ENCODE results near the gene PHF12.

The PHF12 gene

DNA sequence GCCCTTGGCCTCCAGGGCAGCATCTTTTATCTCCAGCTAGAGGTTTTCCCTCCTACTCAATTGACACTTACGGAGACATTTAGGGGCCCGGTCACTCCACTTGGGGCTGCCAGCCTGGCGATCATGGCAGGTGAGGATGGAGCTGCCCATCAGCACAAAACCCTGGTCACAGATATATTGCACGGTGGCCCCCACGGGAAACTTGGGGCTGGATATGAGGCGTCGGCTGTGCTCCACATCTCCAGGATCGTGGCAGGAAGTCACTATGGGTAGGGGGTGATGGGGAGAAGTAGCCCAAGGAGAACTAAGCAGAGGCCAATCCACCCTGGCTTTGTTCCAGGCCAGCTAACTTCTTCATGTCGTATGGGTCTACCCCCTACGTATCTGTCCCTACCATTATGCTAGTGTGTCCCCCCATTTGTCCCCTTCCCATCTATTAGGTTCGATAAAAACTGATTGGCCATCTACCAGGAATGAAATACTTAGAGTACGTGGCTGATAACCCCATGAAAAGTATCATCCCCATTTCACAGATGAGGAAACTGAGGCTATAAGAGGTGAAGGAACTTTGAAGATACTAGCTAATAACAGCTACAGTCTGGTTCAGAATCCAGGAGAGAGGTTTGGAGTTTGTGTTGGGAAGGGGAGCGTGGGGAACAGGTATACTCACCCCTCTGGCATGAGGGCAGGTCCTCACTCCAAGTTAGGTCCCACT is 6.1 kb upstream of the PHF12 start:
- DNase-seq (ENCODE audit: low read depth, low spot score): no peak
- H3K4me3 ChIP-seq (ENCODE audit: low read length): no peak overlapping the region

DNA sequence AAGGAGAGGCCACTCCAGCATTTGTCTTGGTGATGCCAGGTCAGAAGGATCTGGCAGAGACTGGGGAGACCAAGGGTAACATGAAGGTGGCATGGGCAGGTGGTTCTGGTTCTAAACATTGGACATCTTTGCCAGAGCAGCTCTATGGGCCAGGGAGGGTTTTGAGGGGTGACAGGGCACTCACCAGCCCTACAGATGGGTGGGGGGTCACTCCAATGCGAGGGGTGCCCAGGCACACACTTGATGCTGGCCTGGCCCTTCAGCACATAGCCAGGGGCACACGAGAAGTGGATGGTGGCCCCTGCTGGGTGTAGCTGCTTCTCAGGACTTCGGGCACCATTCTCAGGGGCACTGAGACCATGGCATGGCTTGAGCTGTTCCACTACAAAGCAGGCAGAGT is 5.5 kb upstream of the PHF12 start:
- no peak overlapping the region for H3K4me3 ChIP-seq (ENCODE audit: low read length)
- no peak for DNase-seq (ENCODE audit: low read depth, low spot score)

DNA sequence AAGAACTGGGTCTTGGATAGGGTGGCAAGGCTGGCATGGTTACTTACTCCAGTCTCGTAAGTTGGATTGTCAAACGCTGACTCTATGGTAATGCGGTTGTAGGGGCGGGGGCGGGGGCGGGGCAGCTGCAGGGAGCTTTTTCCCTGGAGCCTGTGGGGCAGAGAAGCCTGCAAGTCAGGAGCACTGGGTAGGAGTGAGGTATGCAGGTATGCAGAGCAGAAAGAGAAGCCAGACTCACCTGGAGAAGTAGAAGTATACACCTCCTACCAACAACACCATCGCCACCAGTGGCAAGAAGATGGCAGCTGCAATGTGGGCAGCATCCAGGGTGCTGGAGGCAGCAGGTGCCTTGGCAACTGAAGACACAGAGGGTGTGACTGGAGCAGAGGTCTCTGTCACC is 4.8 kb upstream of the PHF12 start:
- DNase-seq (ENCODE audit: low read depth, low spot score): no peak
- no peak overlapping the region for H3K4me3 ChIP-seq (ENCODE audit: low read length)

DNA sequence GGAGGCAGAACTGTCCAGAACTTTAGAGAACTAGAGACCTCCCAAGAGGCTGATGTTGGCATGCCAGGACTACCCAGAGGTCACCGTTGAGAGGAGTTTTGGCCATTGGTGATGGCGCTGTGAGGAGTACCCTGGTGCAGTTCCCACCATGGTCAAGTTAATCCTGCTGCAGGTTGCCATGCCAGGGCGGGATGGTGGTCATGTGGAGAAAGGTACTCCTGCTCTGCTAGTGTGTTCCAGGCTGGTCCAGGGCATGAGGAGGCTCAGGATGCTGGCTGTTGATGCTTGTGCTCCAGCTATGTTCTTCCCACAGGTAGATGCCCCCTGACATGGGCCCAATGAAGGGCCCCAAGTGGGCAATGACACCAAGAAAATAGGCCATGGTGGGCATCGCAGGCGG is 4.1 kb upstream of the PHF12 start:
- H3K4me3 ChIP-seq (ENCODE audit: low read length): no peak overlapping the region
- no peak for DNase-seq (ENCODE audit: low read depth, low spot score)

DNA sequence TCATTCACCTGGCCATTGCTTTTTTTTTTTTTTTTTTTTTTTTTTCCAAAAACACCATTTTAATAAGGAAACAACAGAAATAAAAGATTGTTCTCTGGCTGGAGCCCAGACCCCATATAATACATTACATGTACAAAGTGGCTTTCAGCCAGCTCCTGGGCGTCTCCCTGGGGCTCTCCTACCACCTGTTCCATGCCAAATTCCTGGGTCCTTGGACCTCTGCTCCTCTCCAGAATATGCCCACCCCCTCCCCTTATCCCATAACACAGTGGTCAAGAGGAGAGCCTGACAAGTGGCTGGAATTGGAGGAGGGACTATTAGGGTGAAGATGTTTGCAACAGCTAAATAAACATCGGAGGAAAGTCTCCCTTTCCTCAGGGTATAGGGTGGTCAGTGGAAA is 3.6 kb upstream of the PHF12 start:
- no peak for DNase-seq (ENCODE audit: low read depth, low spot score)
- no peak overlapping the region for H3K4me3 ChIP-seq (ENCODE audit: low read length)

DNA sequence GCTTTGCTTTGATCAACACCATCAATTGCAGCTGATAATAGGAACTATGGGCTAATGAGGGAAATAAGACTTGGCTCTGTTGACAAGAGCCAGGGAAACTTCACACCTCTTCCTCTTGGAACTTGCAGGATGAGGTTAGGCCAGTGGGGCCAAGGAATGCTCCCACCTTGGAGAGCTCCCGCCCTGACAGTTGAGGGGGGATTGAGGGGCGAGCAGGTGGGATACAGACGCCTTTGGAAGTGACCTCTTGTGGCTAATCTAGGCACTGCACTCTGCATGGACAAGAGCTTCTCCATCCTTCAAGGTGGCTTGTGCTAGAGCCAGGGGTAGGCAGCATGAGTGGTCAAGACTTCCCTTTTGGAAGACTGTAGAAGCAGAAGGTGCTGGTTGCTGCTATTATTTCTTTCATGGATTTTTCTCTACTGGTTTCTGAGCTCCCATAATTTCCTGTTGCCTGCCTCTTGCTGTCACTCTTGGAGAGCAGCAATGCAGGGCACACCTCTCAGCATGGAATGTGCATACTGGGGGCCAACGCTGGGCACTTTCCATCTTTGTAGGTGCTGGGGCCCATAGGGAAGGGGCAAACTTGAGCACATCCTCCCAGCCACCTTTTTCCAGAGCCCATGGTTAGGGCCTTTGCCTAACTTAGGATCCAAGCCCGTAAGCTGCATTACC is 2.3 kb upstream of the PHF12 start:
- DNase-seq (ENCODE audit: low read depth, low spot score): peak; percentile 64
- no peak overlapping the region for H3K4me3 ChIP-seq (ENCODE audit: low read length)

DNA sequence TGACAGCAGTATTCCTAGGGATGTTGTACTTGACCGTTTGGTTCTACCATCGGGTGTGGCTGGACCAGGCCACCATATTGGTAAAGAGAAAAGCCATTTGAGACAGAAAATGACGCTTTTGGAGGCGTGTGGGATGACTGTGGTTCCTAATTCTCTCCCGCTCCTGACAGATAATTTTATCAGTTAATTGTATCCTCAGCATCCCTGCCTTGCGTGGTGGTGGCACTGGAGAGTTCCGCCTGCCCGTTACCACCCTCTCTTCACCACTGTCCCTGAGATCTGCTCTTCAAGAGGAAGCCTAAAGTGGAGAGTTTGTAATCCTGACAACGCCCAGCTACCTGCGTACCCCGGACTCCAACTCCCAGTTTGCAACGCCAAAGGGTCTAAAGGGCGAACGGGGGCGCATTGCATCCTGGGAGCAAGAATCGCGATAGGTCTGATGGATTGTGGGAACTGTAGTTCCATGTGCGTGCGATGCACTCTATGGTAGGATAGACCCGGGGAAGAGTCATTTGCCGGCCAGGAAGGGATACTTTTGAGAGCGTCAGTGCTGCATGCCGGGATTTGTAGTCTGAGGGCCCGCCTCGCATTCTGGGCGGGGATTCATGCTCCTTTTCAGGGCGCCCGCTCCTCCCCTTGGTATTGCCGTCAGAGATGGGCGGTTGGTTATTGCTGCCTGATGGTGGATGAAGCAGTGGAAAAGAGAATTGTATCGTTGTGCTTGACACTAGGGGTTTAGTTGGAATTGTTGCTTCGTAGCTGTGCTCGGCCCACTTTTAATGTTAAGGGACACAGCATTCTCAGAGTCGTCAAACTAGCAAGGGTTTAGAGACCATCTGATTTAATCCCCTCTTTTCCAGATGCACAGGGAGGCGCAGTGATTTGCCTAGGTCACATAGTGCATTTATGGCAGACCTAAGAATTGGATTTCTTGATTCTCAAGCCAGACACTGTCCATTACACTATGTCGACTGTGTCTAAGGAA is 965 bp upstream of the PHF12 start:
- peak; percentile 100 for DNase-seq (ENCODE audit: low read depth, low spot score)
- peak overlapping the region; percentile 93 for H3K4me3 ChIP-seq (ENCODE audit: low read length)

DNA sequence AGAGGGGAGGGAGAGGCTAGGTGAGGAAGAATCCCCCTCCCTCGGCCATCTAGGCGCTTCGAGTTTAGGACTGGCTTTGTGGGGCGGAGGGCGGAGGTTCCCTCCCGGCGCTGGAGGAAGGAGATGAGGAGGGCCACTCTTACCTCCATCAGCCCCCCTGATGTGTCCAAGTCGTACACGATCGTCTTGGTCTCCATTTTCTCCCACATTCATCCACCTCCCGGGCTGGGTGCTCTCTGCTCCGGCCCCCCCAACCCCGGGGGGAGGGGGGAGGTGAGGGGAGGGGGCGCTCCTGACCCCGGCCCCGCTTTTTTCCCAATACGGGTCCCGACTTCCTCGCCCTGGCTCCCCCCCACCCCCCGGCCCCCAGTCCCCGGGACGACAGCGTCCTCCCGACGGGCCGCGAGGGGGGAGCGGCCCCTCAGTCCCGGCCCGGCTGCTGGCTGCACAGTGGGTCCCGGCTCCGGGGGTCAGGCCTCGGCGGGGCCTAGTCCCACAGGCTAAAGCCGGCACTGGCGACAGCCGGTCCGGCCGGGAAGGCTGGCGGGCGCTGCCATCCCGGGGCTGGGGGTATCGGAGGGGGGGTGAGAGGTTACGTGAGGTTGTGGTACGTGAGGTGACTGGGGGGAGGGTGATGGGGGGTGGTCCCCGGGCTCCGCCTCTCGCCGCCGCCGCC is 428 bp downstream of the PHF12 start:
- peak overlapping the region; percentile 93 for H3K4me3 ChIP-seq (ENCODE audit: low read length)
- DNase-seq (ENCODE audit: low read depth, low spot score): no peak

DNA sequence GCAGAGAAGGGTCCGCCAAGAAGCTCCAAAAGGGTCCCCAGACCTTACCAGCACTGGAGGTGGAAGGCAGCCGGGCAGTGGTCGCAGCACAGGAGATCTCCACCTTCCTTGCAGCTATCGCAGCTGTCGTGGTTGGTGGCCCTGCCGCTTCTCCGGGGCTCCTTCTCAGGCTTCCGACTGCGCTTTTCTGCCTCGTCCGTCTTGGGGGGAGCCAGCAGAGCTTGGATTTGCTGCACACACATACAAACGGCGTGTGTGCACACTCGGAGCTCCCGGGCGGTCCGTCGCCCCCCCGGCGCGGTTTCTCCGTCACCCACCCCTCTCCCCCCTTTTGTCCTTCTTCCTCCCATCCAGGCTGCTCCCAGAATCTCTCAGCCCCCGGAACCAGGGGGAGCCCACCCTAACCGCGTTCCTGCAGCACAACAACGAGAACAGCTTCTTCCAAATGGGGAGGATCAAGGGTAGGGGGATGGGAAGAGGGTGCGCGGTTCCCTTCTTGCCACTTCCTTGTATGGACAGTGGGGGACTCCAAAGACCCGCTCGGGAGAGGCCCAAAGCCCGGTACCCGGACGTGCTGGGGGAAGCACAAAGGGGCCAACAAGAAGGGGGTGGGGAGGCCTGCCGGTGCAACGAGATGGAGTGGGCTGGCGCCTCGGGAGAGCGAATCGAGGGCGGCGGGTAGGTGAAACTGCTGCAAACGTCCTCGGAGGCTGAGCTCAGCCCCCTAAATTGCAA is 1.1 kb downstream of the PHF12 start:
- peak; percentile 51 for DNase-seq (ENCODE audit: low read depth, low spot score)
- peak overlapping the region; percentile 93 for H3K4me3 ChIP-seq (ENCODE audit: low read length)

DNA sequence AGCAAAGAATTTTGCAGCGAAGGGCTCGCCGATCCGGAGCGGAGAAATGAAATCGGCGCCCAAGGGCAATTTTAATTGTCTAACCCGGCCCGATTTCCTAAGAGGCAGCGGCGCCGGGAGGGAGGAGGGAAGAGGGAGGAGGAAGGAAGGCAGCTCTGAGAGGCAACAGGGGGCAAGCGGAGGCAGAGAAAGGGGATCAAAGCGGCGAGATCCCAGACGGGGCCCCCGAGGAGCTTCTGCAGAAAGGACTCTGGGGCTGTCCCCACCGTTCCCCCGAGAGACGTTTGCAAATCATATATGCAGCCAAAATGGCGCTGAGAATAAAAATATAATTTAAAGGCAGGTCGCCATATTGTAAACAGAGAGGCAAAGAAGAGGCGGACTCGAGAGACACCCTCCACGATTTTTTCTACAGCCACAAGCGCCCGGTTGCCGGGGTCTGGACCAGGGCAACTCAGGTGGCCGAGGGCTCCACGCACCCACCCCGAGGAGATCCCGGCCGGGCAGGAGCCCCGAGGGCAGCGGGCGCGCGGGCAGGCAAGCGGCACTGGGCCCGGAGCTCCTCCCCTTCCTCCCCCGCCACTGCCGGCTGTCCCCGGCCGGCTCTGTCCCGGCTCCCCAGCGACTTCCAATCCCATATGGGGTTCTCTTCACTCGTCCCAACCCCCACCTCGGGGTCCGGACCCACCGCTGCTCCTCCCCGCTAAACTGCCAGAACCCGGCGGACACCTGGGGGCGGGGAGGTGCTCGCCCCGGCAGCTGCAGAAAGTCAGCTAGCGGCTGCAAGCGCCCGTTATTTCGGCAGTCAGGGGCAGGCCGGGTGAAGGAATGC is 1.9 kb downstream of the PHF12 start:
- no peak for DNase-seq (ENCODE audit: low read depth, low spot score)
- H3K4me3 ChIP-seq (ENCODE audit: low read length): peak overlapping the region; percentile 93

DNA sequence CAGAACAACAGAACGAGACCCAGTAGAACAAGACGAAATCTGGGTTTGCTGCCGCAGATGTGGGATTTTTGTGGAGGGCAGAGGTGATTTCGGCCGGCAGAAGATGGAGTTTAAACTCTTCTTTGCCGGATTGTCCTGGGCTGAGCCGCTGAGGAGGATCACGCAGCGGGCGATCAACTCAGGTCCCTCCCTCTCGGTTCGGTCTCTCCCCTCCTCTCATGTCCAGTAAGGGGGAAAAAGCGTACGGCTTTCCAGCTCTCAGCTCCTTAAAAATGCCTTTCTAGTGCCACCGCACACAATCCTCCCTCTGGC is 2.5 kb downstream of the PHF12 start:
- DNase-seq (ENCODE audit: low read depth, low spot score): no peak

DNA sequence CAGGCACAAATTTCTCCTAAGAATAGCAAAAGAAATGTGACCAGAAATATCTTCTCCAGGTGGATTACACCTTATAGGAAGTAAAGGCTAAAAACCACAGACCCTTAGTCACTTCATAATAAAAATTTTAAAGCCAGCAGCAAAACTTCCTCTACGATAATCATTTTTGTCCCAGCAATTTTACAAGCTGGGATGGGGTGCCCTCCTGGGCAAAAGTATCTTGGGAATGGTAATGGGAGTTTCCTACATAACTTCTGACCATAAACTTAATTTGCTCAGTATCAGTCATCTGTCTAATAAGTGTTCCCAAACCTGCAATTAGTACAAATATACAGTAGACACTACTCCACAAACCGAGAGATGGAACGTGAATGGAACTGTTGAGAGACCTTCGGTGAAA is 3.0 kb downstream of the PHF12 start:
- H3K4me3 ChIP-seq (ENCODE audit: low read length): peak overlapping the region; percentile 93
- no peak for DNase-seq (ENCODE audit: low read depth, low spot score)

More for the DNA sequence above, 2.5 kb downstream of the PHF12 start:
- peak overlapping the region; percentile 93 for H3K4me3 ChIP-seq (ENCODE audit: low read length)

DNA sequence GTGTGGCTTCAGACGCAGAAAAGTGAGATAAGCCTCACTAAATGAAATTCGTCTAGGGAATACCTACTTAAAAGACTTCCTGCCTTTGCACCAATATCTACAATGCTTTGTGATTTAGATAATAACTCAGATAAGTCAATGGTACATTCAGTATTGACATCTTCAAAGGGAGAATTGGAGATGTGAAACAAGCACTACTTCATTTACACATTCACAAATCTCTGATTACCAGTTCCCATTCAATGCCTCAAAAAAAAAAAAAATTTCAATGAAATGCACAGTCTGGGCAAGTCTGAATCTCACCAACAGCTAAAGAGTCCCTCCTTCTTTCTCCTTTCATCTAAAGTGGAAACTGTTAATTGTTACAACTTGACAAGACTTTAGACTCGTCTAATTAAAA is 3.7 kb downstream of the PHF12 start:
- H3K4me3 ChIP-seq (ENCODE audit: low read length): no peak overlapping the region
- peak; percentile 49 for DNase-seq (ENCODE audit: low read depth, low spot score)

DNA sequence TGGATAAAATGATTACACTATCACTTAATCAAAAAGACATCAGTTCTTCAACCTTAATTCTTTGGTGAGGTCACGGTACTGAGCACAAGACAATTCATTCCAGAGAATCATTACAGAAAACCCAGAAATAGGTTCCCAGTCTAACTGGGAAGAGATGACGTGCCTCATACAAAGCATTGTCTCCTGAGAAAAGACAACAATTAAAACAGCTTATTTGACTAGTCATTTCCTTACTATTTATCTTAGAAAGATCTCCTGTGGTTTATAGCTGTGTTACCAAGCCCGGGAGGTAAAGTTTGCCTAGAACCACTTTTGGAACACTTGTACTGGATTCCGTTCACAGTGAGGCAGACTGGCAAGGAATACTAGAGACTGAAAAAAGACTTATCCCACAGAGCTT is 5.1 kb downstream of the PHF12 start:
- no peak for DNase-seq (ENCODE audit: low read depth, low spot score)

DNA sequence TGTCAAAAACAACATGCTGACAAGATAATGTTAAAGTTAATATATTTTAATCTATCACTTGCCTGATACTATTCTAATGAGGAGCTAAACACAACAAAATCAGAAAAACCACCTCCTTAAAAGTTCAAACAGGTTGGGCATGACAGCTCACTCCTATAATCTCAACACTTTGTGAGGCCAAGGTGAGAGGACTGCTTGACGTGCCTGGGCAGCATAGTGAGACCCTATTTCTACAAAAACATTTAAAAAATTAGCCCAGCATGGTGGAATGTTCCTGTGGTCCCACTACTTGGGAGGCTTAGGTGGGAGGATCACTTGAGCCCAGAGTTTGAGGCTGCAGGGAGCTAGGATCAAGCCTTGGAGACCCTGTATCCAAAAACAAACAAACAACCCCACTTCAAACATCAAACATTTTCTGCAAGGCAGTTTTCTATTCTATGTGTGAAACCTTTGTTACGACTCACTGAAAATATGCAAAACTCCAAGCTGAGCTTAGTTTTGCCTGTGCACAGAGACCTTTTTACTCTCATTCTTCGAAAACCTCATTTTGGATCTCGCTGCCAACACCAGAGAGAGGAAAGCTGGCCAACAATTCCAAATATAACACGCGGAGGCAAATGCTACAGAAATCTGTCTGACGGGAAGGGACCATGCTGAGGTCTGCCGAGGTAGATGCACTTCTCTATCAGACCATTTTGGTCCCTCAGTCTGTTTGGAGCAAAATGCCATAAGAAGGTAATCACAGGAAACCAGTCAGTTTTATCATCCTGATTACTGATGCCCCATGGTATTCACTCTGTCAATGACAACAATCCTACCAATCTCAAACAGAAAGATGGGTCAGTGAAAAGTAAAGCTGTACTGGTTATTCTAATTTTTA is 6.2 kb downstream of the PHF12 start:
- no peak overlapping the region for H3K4me3 ChIP-seq (ENCODE audit: low read length)

More for the DNA sequence above, 5.1 kb downstream of the PHF12 start:
- H3K4me3 ChIP-seq (ENCODE audit: low read length): no peak overlapping the region

DNA sequence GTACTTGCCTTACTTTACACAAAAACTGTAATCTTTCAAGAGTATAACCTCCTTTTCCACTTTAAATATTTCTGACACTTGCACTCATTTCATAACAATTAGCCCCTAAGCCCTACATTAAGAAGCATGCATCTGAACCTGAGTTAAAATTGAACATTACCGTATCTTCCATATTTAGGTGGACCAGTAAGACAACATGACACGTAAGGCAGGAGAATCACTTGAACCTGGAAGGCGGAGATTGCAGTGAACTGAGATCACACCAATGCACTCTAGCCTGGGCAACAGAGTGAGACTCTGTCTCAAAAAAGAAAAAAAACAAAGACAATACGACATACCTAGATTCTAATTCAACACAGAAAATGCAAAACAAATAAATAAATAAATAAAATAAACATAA is 7.0 kb downstream of the PHF12 start:
- no peak overlapping the region for H3K4me3 ChIP-seq (ENCODE audit: low read length)
- DNase-seq (ENCODE audit: low read depth, low spot score): no peak

More for the DNA sequence above, 6.2 kb downstream of the PHF12 start:
- DNase-seq (ENCODE audit: low read depth, low spot score): no peak

DNA sequence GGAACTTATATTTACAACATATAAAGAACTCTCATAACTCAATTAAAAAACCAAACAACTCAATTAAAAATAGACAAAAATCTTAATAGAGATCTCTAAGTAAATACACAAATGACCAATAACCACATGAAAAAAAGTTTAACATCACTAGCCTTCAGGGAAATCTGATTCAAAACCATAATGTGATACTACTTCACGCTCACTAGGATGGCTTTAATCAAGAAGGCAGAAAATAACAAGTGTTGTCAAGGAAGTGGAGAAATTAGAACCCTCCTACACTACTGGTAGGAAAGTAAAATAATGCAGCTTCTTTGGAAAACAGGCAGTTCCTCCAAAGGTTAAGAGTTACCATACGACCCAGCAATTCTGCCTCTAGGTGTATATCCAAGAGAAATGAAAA is 8.4 kb downstream of the PHF12 start:
- H3K4me3 ChIP-seq (ENCODE audit: low read length): no peak overlapping the region
- DNase-seq (ENCODE audit: low read depth, low spot score): no peak

All from Jurkat, Clone E6-1 (cell line).